GM12875 (cell line): ENCODE results near the gene TCF12.
"Not testable (repeated sequence)": the region's sequence is repeated elsewhere in the genome, so short reads cannot be mapped to it uniquely, and the experiment has no call there.

Experiments
- H3K4me3 ChIP-seq: one replicate; pipeline ENCODE4 v1.5.1; 2011; ENCODE audit warnings: low read depth, low read length, control low read depth
- CTCF ChIP-seq: IDR thresholded peaks from 2 replicates; pipeline ENCODE4 v1.5.1; 2011; ENCODE audit warnings: low read depth, mild to moderate bottlenecking, control low read depth, inconsistent platforms, low read length, moderate library complexity, borderline replicate concordance; ENCODE audit not compliant: insufficient read depth

The TCF12 gene

GRCh38 chr15:57097246-57097645 lies 178.8 kb downstream of the TCF12 start:
- no peak overlapping the region for H3K4me3 ChIP-seq
- no peak for TF ChIP-seq CTCF

DNA sequence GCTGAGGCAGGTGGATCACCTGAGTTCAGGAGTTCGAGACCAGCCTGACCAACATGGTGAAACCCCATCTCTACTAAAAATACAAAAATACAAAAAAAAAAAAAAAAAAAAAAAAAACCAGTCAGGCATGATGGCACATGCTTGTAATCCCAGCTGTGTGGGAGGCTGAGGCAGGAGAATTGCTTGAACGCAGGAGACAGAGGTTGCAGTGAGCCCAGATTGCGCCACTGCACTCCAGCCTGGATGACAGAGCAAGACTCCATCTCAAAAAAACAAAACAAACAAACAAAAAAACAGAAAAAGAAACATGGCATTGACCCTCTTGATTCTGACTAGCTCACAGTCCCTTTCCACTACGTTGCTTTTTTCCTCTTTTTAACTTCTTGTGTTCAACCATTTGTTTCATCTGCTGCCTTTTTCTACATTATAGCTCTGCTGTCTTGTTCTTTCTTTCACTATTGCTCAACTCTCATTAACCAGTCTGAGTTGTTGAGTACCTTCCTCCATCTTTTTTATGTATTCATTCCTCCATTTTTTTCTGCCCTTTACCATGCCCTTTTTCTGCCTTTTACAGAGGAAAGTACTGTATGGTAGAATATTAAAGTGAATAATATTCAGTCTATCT lies 179.6 kb downstream of the TCF12 start:
- not testable (repeated sequence) for H3K4me3 ChIP-seq

DNA sequence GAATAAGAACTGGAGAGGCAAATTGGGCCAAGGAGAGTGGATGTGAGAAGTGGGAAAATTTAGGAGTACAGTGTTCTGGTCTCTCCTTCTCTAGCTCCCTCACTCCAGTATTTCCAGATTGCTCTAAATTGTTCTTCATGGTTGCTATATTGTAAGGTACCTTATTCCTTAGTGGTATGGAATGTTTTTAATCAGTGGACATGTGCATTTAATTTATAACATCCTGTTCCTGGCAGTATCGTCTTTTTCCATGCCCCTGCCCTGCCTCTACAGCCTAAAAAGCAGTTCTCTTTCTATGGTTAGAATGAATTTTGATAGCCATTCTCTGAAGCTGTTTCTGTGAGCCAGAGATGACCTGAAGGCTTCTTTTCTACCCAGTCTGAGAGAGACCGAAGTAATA lies 180.5 kb downstream of the TCF12 start:
- no peak for TF ChIP-seq CTCF
- H3K4me3 ChIP-seq, result no peak overlapping the region

- TF ChIP-seq CTCF, result no peak
- no peak overlapping the region for H3K4me3 ChIP-seq
These were observed 181.7 kb downstream of the TCF12 start for GRCh38 chr15:57100136-57100539.

DNA sequence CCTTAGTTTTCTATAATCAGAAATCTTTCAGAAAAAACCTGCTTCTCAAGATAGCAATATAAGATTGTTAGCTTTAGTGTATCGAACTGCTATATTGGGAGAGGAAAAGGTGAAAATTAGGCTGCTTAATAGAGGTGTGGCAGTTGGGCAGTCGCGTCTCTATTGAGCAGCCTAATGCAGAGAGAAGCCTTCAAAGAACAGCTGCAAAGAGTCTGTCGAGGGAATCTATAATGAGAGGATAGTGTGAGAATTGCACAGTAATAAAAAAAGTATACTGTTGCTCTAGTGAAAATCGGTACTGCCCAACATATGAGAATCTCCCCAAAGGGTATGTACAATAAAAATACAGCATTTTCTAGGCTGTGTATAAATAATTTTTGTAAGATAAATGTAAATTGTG lies 184.4 kb downstream of the TCF12 start:
- no peak for TF ChIP-seq CTCF
- H3K4me3 ChIP-seq, result no peak overlapping the region

GRCh38 chr15:57108296-57108695 lies 189.9 kb downstream of the TCF12 start:
- H3K4me3 ChIP-seq, result no peak overlapping the region
- no peak for TF ChIP-seq CTCF

GRCh38 chr15:57109005-57109404 lies 190.6 kb downstream of the TCF12 start:
- TF ChIP-seq CTCF, result no peak
- no peak overlapping the region for H3K4me3 ChIP-seq

- H3K4me3 ChIP-seq, result no peak overlapping the region
- TF ChIP-seq CTCF, result no peak
These were observed 192.6 kb downstream of the TCF12 start for GRCh38 chr15:57111002-57111401.
